ENCODE data around the gene MKNK2. TPM values are rescaled to one million over a fixed set of nuclear protein-coding genes. Genes with fewer than 3 reads are reported as not detected.
A peak's percentile ranks its signal among the peaks of the same experiment; 100 is the strongest.

Gene MKNK2
- total and polyA plus RNA-seq, 2 donors (not counting 1 experiment from before 2014, with no cell fraction given): 24.7 to 409 TPM

GRCh38 chr19:2041683-2042484 is 9.2 kb downstream of the MKNK2 start:
- Histone ChIP-seq H3K36me3 (ENCODE audit: control insufficient read depth, insufficient read depth, low read length) (peaks cover 38% of the 10 kb centered on the region), H2AFZ (ENCODE audit: low read length) (no peak overlapping the region), H3K4me2 (ENCODE audit: extremely low read depth, insufficient read depth, low read length) (peak overlapping the region; percentile 54), H3K27me3 (ENCODE audit: control insufficient read depth, insufficient read depth, low read length) (no peaks in the 10 kb centered on the region), H3K9ac (ENCODE audit: insufficient read depth, low read length) (peak overlapping the region; percentile 51), H3K27ac (ENCODE audit: insufficient read depth, low read length) (peak overlapping the region; percentile 72), H3K4me1 (ENCODE audit: control insufficient read depth, extremely low read depth, insufficient read depth, low read length) (peaks cover 9% of the 10 kb centered on the region), H4K20me1 (ENCODE audit: control insufficient read depth, extremely low read depth, insufficient read depth, low read length) (no peaks in the 10 kb centered on the region), H3K79me2 (ENCODE audit: control insufficient read depth, insufficient read depth, low read length) (no peaks in the 10 kb centered on the region), H3K4me3 (replicated peaks in 1 of 4; ENCODE audit: control extremely low read depth in 1 of 4, insufficient read depth in 1 of 4, low read depth in 3 of 4, low read length in 4 of 4) (peak overlapping the region in 2 of 4 experiments; percentile 1 to 40), H3K9me3 (ENCODE audit: control insufficient read depth, insufficient read depth, low read depth, low read length) (no peaks in the 10 kb centered on the region)
- peak; percentile 89 to 93 for DNase-seq (ENCODE audit: low read depth in 2 of 2)
- TF ChIP-seq CTCF (conservative IDR thresholded peaks at IDR 0.05 in 1 of 2, IDR thresholded peaks at IDR 0.05 in 1 of 2; ENCODE audit: low read depth in 1 of 2, low read length in 2 of 2) (no peak), EZH2 (IDR thresholded peaks at IDR 0.05; ENCODE audit: low read length, missing control alignments) (no peak)

- H3K4me2 ChIP-seq (ENCODE audit: extremely low read depth, insufficient read depth, low read length): no peak overlapping the region
- no peak overlapping the region for H3K4me3 ChIP-seq (replicated peaks in 1 of 4; ENCODE audit: control extremely low read depth in 1 of 4, insufficient read depth in 1 of 4, low read depth in 3 of 4, low read length in 4 of 4)
- H3K4me1 ChIP-seq (ENCODE audit: control insufficient read depth, extremely low read depth, insufficient read depth, low read length): peaks cover 9% of the 10 kb centered on the region
- no peak for DNase-seq (ENCODE audit: low read depth in 2 of 2)
- H3K27me3 ChIP-seq (ENCODE audit: control insufficient read depth, insufficient read depth, low read length): no peaks in the 10 kb centered on the region
- no peaks in the 10 kb centered on the region for H4K20me1 ChIP-seq (ENCODE audit: control insufficient read depth, extremely low read depth, insufficient read depth, low read length)
- TF ChIP-seq EZH2 (IDR thresholded peaks at IDR 0.05; ENCODE audit: low read length, missing control alignments) (no peak), CTCF (conservative IDR thresholded peaks at IDR 0.05 in 1 of 2, IDR thresholded peaks at IDR 0.05 in 1 of 2; ENCODE audit: low read depth in 1 of 2, low read length in 2 of 2) (no peak)
- H2AFZ ChIP-seq (ENCODE audit: low read length): no peak overlapping the region
- peaks cover 34% of the 10 kb centered on the region for H3K36me3 ChIP-seq (ENCODE audit: control insufficient read depth, insufficient read depth, low read length)
- no peak overlapping the region for H3K27ac ChIP-seq (ENCODE audit: insufficient read depth, low read length)
- H3K9ac ChIP-seq (ENCODE audit: insufficient read depth, low read length): no peak overlapping the region
- no peaks in the 10 kb centered on the region for H3K9me3 ChIP-seq (ENCODE audit: control insufficient read depth, insufficient read depth, low read depth, low read length)
- H3K79me2 ChIP-seq (ENCODE audit: control insufficient read depth, insufficient read depth, low read length): no peaks in the 10 kb centered on the region
Observed at GRCh38 chr19:2041433-2041682, 9.7 kb downstream of the MKNK2 start.

- Histone ChIP-seq H3K9ac (ENCODE audit: insufficient read depth, low read length) (no peak overlapping the region), H3K36me3 (ENCODE audit: control insufficient read depth, insufficient read depth, low read length) (peaks cover 30% of the 10 kb centered on the region), H3K27me3 (ENCODE audit: control insufficient read depth, insufficient read depth, low read length) (no peaks in the 10 kb centered on the region)
Observed at GRCh38 chr19:2040647-2041432, 10.2 kb downstream of the MKNK2 start.

More at GRCh38 chr19:2040647-2041432, 10.2 kb downstream of the MKNK2 start:
- Histone ChIP-seq H3K27ac (ENCODE audit: insufficient read depth, low read length) (no peak overlapping the region), H3K4me1 (ENCODE audit: control insufficient read depth, extremely low read depth, insufficient read depth, low read length) (peaks cover 9% of the 10 kb centered on the region), H3K9me3 (ENCODE audit: control insufficient read depth, insufficient read depth, low read depth, low read length) (no peaks in the 10 kb centered on the region), H2AFZ (ENCODE audit: low read length) (no peak overlapping the region), H3K4me3 (replicated peaks in 1 of 4; ENCODE audit: control extremely low read depth in 1 of 4, insufficient read depth in 1 of 4, low read depth in 3 of 4, low read length in 4 of 4) (no peak overlapping the region), H4K20me1 (ENCODE audit: control insufficient read depth, extremely low read depth, insufficient read depth, low read length) (no peaks in the 10 kb centered on the region), H3K4me2 (ENCODE audit: extremely low read depth, insufficient read depth, low read length) (no peak overlapping the region), H3K79me2 (ENCODE audit: control insufficient read depth, insufficient read depth, low read length) (no peaks in the 10 kb centered on the region)
- DNase-seq (ENCODE audit: low read depth in 2 of 2): no peak
- no peak for TF ChIP-seq EZH2 (IDR thresholded peaks at IDR 0.05; ENCODE audit: low read length, missing control alignments)
- no peak for TF ChIP-seq CTCF (conservative IDR thresholded peaks at IDR 0.05 in 1 of 2, IDR thresholded peaks at IDR 0.05 in 1 of 2; ENCODE audit: low read depth in 1 of 2, low read length in 2 of 2)

All from fibroblast of lung (primary cell).